DLD1 (cell line): Measurements from ENCODE around the gene CLIP1.
"Not testable (repeated sequence)": the region's sequence is repeated elsewhere in the genome, so short reads cannot be mapped to it uniquely, and the experiment has no call there.

Experiments
- in situ Hi-C: cut with HindIII; loops from 2 replicates; pipeline ENCODE4 v1.10.0; 2017; ENCODE audit warnings: low sequenced_read_pairs

Gene CLIP1

DNA sequence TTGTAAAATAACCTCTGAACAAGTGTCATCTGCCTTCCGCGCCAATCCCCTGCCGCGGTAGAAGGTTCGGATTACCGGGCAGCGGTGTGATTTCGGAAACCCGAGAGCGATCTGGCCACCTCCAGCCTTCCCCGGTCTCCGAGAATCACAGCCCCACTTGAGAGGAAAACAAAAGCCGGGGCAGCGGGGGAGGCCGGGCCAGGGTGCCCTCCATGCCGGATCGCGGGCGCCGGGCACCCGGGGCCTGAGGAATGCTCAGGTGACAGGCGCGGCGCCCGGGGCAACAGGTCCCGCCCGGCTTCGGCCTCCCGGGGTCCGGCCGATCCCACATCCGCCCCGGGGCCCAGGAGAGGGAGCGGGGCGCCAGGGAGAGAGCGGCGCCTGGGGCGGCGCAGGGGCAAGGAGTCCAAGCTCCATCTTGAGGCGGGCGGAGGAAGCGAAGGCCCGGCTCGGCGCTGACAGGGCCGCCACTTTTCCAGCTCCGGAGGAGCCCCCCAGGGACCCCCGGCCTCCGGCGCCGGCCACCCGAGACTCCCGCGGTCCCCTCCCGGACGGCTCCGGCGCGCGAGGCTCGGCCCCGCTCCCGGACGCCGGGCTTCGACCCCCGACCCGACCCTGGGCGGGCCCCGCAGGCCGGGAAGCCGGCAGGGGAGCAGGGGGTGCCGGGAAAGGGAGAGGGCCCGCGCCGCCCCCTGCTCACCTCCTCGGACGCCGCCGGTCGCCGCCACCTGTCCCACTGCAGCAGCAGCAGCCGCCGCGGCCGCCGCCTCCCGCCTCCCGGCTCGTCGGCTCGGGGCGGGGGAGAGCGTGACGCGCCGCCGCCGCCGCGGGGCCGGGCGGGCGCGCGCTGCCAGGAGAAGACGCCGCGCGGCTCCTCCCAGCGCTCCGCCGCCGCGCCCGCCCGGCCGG lies at the start of gene CLIP1:
Gene CLIP1 (minus strand): TSS at position 849 of the 909 bp plus-strand sequence. CDS start 42,217 bp downstream, outside the sequence.
- in situ Hi-C loops, result no loop called here

DNA sequence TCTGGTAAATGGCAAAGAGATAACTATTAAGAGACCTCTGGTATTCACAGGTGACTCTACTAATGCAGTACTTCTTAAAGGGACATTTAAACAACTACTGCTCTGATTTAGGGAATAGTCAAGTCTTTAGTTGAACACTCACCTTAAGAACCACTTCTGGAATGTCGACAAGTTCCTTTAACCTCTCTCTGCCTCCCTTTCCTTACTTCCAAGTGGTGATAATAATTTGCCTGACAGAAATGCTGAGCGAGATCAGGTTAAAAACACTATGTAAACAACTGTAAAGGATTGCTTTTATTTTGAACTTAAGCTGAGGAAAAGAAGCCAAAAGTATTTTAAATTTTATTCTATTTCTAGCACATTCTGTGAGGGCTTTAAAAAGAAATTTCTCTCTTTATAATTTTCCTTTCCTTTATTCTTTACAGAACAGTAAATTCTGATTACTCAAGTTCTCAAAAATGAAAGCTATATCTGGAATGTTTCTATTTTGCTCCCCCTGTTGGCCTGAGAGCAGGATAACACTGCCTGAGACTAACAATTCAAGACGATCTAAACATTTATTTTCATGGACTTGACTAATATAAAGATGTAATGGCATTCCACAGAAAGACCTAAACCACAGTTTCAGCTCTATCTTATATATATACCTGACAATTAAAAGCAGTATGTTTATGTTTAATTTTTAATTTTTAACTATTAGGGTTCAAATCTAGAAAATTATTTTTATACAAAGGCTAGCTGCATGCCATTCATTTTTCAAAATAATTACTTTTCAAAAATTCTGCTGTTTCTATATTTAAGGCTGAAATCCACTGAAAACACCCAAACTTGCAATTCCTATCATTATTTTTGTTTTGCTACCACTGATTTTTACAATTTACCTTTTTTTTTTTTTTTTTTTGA lies 49.1 kb upstream of the CLIP1 start:
- in situ Hi-C loops, result no loop called here

DNA sequence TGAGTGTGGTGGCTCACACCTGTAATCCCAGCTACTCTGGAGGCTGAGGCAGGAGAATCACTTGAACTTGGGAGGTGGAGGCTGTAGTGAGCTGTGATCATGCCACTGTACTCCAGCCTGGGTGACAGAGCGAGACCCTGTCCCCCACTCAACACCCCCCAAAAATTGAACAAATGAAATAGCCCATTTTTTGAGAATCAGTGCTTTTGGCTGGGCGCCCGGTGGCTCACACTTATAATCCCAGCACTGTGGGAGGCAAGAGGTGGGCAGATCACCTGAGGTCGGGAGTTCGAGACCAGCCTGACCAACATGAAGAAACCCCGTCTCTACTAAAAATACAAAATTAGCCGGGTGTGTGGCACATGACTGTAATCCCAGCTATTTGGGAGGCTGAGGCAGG lies 48.1 kb upstream of the CLIP1 start:
- in situ Hi-C loops, result not testable (repeated sequence)

DNA sequence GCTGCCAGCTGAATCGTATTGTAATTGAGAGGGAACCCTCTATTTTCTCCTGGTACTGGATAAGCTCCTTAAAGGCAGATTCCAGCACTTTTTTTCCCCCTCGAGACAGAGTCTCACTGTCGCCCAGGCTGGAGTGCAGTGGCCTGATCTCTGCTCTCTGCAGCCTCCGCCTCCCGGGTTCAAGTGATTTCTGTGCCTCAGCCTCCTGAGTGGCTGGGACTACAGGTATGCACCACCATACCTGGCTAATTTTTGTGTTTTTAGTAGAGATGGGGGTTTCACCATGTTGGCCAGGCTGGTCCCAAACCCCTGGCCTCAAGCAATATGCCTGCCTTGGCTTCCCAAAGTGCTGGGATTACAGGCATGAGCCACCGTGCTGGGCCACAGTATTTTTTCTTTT lies 47.4 kb upstream of the CLIP1 start:
- in situ Hi-C loops, result not testable (repeated sequence)

DNA sequence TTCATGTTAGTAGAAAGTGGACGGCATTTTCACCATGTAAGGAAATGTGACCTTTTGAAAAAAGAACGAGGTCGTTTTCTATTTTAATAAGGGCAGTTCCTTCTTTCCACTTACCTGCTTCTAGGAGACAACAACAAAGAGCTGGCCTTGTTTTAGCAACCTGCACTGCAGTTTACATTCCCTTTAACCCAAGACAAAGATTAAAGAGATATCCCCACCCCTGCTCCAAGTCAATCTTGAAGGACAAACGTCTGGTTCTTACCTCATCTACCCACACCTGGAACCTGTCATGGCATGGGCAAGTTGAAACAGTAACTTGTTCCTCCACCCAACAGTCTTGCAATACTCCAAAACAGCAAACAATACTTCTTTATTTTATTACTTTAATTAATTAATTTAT lies 45.5 kb upstream of the CLIP1 start:
- in situ Hi-C loops, result no loop called here

- in situ Hi-C loops, result not testable (repeated sequence)
Observed at GRCh38 chr12:122464317-122465042, 42.0 kb upstream of the CLIP1 start.

GRCh38 chr12:122460641-122461040 lies 38.2 kb upstream of the CLIP1 start:
- in situ Hi-C loops, result no loop called here

DNA sequence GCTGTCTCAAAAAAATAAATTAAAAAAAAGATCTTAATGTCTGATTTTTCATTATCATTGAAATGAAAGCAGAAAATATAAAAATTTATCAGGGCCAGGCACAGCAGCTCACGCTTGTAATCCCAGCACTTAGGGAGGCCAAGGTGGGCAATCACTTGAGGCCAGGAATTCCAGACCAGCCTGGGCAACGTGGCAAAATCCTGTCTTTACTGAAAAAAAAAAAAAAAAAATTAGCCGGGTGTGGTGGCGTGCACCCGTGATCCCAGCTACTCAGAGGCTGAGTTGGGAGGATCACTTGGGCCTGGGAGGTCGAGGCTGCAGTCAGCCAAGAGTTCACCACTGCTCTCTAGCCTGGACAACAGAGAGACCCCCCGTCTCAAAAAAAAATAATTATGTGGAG lies 37.6 kb upstream of the CLIP1 start:
- in situ Hi-C loops, result no loop called here

- in situ Hi-C loops, result no loop called here
Observed at GRCh38 chr12:122459211-122459610, 36.7 kb upstream of the CLIP1 start.

DNA sequence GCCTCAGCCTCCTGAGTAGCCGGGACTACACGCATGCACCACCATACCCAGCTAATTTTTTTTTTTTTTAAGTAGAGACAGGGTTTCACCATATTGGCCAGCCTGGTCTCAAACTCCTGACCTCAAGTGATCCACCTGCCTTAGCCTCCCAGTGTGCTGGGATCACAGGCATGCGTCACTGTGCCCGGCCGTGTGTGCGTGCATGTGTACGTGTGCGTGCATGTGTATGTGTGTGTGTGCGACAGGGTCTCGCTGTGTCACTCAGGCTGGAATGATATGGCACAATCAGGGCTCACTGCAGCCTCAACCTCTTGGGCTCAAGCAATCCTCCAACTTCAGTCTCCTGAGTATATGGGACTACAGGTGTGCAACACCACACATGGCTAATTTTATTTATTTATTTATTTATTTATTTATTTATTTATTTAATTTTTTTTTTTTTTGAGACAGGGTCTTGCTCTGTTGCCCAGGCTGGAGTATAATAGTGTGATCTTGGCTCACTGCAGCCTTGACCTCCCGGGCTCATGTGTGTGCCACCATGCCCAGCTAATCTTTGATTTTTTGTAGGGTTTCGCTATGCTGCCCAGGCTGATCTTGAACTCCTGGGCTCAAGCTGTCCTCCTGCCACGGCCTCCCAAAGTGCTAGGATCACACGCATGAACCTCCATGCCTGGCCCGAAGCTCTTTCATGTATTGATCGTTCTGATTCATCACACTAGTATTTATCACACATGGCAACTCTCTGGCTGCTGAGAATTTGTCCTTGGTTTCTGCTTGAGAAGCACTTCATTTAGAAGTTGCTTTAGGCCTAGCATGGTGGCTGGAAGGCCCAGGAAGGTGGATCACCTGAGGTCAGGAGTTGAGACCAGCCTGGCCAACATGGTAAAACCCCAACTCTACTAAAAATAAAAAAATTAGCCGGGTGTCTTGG lies 35.9 kb upstream of the CLIP1 start:
- in situ Hi-C loops, result no loop called here

- in situ Hi-C loops, result no loop called here
Observed at GRCh38 chr12:122457627-122458026, 35.2 kb upstream of the CLIP1 start.

DNA sequence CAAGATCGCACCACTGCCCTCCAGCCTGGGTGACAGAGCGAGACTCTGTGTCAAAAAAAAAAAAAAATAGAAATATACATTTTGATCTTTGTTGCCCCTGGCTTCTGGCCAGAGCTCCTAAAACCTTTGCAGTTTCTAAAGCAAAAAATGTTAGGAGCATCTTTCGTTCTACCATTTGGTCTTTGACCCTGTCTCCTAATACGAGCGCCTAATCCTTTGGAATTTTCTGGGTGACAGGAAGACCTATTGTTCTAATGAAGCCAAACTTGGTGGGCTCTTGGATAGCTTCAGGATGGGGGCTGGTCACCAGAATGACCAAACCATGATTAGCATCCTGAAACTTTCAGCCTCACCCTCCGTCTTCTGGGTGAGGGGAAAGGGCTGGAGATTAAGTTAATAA lies 32.3 kb upstream of the CLIP1 start:
- in situ Hi-C loops, result no loop called here

- in situ Hi-C loops, result no loop called here
Observed at GRCh38 chr12:122454250-122454721, 31.8 kb upstream of the CLIP1 start.

- in situ Hi-C loops, result no loop called here
Observed at GRCh38 chr12:122452701-122453285, 30.3 kb upstream of the CLIP1 start.

- in situ Hi-C loops, result no loop called here
Observed at GRCh38 chr12:122449317-122449716, 26.8 kb upstream of the CLIP1 start.

GRCh38 chr12:122447825-122448224 lies 25.4 kb upstream of the CLIP1 start:
- in situ Hi-C loops, result not testable (repeated sequence)

GRCh38 chr12:122446390-122446789 lies 23.9 kb upstream of the CLIP1 start:
- in situ Hi-C loops, result not testable (repeated sequence)

DNA sequence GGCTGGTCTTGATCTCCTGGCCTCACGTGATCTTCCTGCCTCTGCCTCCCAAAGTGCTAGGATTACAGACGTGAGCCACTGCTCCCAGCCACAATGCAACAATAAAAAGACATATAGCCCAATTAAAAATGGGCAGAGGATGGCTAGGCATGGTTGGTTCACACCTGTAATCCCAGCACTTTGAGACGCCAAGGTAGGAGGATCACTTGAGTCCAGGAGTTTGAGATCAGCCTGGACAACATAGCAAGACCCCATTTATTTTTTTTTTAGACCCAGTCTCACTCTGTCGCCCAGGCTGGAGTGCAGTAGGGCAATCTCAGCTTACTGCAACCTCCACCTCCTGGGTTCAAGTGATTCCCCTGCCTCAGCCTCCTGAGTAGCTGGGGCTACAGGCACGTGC lies 21.6 kb upstream of the CLIP1 start:
- in situ Hi-C loops, result not testable (repeated sequence)

- in situ Hi-C loops, result not testable (repeated sequence)
Observed at GRCh38 chr12:122438822-122439221, 16.4 kb upstream of the CLIP1 start.
